Loucy (cell line): ENCODE measurements around the gene TMEM256.
A peak's percentile ranks its signal among the peaks of the same experiment; 100 is the strongest.

Experiments
- H2AFZ ChIP-seq: fragments of 200-600 bp; sonication (generic); 2 replicates; pipeline ENCODE4 v1.6.0; 2016; ENCODE audit warnings: antibody characterized with exemption, mild to moderate bottlenecking, low read length, moderate library complexity
- H3F3A ChIP-seq: fragments of 200-600 bp; 2 replicates; pipeline ENCODE4 v1.6.0; 2016; ENCODE audit warnings: antibody characterized with exemption, low read depth, mild to moderate bottlenecking
- H3K27me3 ChIP-seq: fragments of 200-600 bp; sonication (generic); 2 replicates; pipeline ENCODE4 v1.6.1; 2014; ENCODE audit warnings: low read length, mild to moderate bottlenecking; ENCODE audit not compliant: insufficient read depth, poor library complexity, severe bottlenecking
- H3K36me3 ChIP-seq: fragments of 200-600 bp; sonication (generic); 2 replicates; pipeline ENCODE4 v1.6.1; 2016; ENCODE audit warnings: low read length; ENCODE audit not compliant: insufficient read depth
- H3K4me1 ChIP-seq: fragments of 200-600 bp; sonication (generic); 2 replicates; pipeline ENCODE4 v1.5.1; 2014; ENCODE audit warnings: low read length, mild to moderate bottlenecking; ENCODE audit not compliant: insufficient read depth, poor library complexity, severe bottlenecking
- H3K4me2 ChIP-seq: fragments of 200-600 bp; sonication (generic); 2 replicates; pipeline ENCODE4 v1.6.0; 2014; ENCODE audit warnings: antibody characterized with exemption, low read length, low read depth, mild to moderate bottlenecking; ENCODE audit not compliant: poor library complexity, severe bottlenecking
- H3K4me3 ChIP-seq: fragments of 200-600 bp; sonication (generic); 2 replicates; pipeline ENCODE4 v1.5.1; 2014; ENCODE audit warnings: low read length, mild to moderate bottlenecking, mixed read lengths; ENCODE audit not compliant: poor library complexity, severe bottlenecking
- H3K79me2 ChIP-seq: fragments of 200-600 bp; sonication (generic); 2 replicates; pipeline ENCODE4 v1.6.1; 2014; ENCODE audit warnings: low read length; ENCODE audit not compliant: insufficient read depth
- H3K9ac ChIP-seq: fragments of 200-600 bp; sonication (generic); 2 replicates; pipeline ENCODE4 v1.6.0; 2014; ENCODE audit warnings: mild to moderate bottlenecking, low read depth, low read length, moderate library complexity; ENCODE audit not compliant: poor library complexity, severe bottlenecking
- H3K9me2 ChIP-seq: fragments of 200-600 bp; sonication (generic); replicated peaks from 2 replicates; pipeline ENCODE4 v1.6.1; 2016; ENCODE audit warnings: low read depth, low read length, mixed read lengths
- H3K9me3 ChIP-seq: fragments of 200-600 bp; sonication (generic); 2 replicates; pipeline ENCODE4 v1.6.1; 2014; ENCODE audit warnings: mild to moderate bottlenecking, antibody characterized with exemption, low read length, low read depth; ENCODE audit not compliant: insufficient read depth
- H4K20me1 ChIP-seq: fragments of 200-600 bp; sonication (generic); 2 replicates; pipeline ENCODE4 v1.6.0; 2014; ENCODE audit warnings: antibody characterized with exemption, low read length, mild to moderate bottlenecking; ENCODE audit not compliant: insufficient read depth, poor library complexity, severe bottlenecking
- EZH2phosphoT487 ChIP-seq: fragments of 200-600 bp; IDR thresholded peaks from 2 replicates; pipeline ENCODE4 v1.6.1; 2018; ENCODE audit warnings: antibody characterized with exemption, mild to moderate bottlenecking, moderate library complexity, borderline replicate concordance
- TF ChIP-seq, protein P1 (sequence below): fragments of 200-600 bp; sonication (generic); conservative IDR thresholded peaks from 2 replicates; pipeline ENCODE4 v1.5.1; 2014; ENCODE audit warnings: mild to moderate bottlenecking, antibody characterized with exemption, low read length

Gene TMEM256

DNA sequence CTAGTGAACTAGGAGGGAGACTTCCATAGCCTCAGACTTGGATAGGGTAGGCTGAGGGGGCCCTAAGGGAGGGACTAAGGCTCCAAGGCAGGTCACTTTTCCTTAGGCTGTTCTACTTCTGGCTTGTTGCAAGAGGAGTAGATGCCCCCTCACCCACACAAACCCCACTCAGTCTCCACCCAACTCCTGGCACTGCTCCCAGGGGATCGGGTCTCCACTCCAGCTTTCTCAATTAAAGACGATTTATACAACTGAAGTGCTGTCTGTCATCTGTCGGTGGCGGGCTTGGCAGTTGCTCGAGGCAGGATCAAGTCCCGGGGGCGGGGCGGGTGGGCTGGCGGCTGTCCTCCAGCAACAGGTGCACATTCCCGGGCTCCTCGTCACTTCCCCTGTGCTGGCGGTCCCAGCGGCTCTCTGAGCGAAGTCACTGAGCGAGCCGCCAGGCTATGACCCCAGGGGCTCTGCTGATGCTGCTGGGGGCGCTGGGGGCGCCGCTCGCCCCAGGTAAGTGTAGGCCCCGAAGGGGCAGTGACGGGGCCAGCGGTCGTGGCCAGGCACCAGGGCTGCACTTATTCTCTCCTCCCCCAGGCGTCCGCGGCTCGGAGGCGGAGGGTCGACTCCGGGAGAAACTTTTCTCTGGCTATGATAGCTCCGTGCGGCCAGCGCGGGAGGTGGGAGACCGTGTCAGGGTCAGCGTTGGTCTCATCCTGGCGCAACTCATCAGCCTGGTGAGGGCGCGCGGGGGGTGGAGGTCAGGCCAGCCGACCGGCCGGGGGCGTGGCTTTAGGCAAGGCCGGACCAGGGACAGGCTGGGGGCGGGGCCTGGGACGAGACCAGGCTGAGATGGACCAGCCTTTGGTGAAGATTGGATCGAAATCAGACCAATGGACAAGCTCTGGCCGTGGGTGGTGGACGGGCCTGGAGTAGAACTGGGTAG lies 41.1 kb upstream of the TMEM256 start, which contains the start of gene CHRNB1:
CHRNB1 (plus strand) TSS at position 380 of the 937 bp plus-strand sequence; CDS start at position 447, 67 bp downstream.
- peak within 1 kb of the TSS; percentile 69 for H3K4me2 ChIP-seq
- no peaks in the 10 kb centered on the region for H3K9me3 ChIP-seq
- H3K4me3 ChIP-seq: peak within 1 kb of the TSS; percentile 73

DNA sequence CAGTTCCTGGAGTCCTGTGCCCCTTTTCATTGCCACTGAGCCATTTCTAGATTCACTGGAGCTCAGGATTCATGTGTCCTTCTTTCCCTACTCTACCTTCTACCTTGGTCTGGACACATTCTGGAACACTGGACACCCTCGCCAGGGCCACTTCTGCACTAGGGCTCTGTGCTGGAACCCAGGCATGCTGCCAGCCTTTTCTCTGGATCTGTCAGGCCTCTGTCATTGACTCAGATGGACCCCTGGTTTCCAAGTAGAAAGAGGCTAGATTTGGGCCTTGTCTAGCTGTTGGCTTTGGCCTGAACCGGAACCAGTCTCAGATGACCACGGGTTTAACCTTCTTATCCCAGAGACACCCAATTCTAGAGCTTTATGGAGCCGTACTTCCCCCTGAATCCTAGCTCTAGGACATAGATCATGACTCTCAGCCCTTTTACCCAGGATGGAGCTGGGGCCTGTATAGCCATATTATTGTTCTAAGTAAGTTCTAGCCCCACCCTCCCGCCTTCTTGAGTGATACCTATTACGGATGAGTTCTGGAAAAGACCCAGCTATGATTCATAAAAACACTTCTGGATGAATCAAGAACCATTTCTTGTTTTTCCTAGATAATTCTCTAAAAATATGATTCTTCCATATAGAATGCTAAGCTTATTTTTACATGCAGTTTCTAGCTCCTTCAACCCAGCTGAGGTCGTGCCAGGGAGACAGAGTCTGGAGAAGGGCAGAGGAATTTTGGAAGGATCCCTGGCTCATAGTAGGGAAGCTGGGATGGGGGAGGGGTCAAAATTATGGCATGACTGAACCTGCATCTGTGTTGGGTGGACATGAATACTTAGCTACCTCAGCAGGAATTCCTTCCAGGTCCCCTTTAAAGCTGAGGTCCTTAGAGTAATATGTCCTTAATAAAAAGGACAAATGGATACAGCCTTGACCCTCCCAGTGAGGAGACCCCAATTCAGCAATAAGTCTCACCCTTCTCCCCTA lies 39.9 kb upstream of the TMEM256 start:
- Histone ChIP-seq H3K9ac (peak overlapping the region; percentile 60), H2AFZ (no peak overlapping the region), H3F3A (no peaks in the 10 kb centered on the region), H4K20me1 (no peaks in the 10 kb centered on the region), H3K36me3 (no peaks in the 10 kb centered on the region), H3K4me1 (peaks cover 17% of the 10 kb centered on the region), H3K4me3 (no peak overlapping the region), H3K9me2 (no peaks in the 10 kb centered on the region), H3K27me3 (no peaks in the 10 kb centered on the region), H3K4me2 (peak overlapping the region; percentile 69), H3K9me3 (no peaks in the 10 kb centered on the region), H3K79me2 (peaks cover 12% of the 10 kb centered on the region; the same call in 1 of the 2 replicates)
- TF ChIP-seq, protein P1, sequence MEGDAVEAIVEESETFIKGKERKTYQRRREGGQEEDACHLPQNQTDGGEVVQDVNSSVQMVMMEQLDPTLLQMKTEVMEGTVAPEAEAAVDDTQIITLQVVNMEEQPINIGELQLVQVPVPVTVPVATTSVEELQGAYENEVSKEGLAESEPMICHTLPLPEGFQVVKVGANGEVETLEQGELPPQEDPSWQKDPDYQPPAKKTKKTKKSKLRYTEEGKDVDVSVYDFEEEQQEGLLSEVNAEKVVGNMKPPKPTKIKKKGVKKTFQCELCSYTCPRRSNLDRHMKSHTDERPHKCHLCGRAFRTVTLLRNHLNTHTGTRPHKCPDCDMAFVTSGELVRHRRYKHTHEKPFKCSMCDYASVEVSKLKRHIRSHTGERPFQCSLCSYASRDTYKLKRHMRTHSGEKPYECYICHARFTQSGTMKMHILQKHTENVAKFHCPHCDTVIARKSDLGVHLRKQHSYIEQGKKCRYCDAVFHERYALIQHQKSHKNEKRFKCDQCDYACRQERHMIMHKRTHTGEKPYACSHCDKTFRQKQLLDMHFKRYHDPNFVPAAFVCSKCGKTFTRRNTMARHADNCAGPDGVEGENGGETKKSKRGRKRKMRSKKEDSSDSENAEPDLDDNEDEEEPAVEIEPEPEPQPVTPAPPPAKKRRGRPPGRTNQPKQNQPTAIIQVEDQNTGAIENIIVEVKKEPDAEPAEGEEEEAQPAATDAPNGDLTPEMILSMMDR: no peak
- TF ChIP-seq EZH2phosphoT487: no peak

More for the DNA sequence above, 41.1 kb upstream of the TMEM256 start, which contains the start of gene CHRNB1:
- Histone ChIP-seq H3K4me1 (peaks cover 12% of the 10 kb centered on the region), H3F3A (no peaks in the 10 kb centered on the region), H4K20me1 (no peaks in the 10 kb centered on the region), H3K27me3 (no peaks in the 10 kb centered on the region), H3K79me2 (peaks cover under 1% of the 10 kb centered on the region; the same call in 1 of the 2 replicates), H3K36me3 (no peaks in the 10 kb centered on the region), H2AFZ (peak within 1 kb of the TSS; percentile 86), H3K9me2 (no peaks in the 10 kb centered on the region), H3K9ac (peak within 1 kb of the TSS; percentile 60)
- TF ChIP-seq, protein P1: no peak
- no peak for TF ChIP-seq EZH2phosphoT487

DNA sequence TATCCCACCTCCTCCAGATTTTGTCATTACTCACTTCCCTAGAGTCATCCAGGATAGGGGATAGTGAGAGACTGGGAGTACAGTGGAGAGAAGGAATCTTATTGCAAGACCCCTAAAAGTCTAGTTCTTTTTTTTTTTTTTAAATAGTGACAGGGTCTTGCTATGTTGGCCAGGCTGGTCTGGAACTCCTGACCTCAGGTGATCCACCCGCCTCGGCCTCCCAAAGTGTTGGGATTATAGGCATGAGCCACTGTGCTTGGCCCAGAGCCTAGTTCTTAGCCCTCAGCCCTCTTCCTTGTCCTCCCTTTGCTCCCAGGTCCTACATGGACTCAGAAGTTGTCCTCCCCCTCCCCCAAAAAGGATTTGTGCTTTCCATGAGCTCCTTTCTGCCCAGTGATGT lies 38.2 kb upstream of the TMEM256 start:
- Histone ChIP-seq H3K79me2 (peaks cover 28% of the 10 kb centered on the region; the same call in 1 of the 2 replicates), H3K4me1 (peaks cover 30% of the 10 kb centered on the region), H3K9me2 (no peaks in the 10 kb centered on the region), H4K20me1 (peaks cover 9% of the 10 kb centered on the region), H3K9ac (no peak overlapping the region), H3K4me2 (no peak overlapping the region), H3F3A (no peaks in the 10 kb centered on the region; the same call in 1 of the 2 replicates), H3K27me3 (no peaks in the 10 kb centered on the region), H3K9me3 (no peaks in the 10 kb centered on the region), H3K4me3 (no peak overlapping the region), H2AFZ (no peak overlapping the region), H3K36me3 (no peaks in the 10 kb centered on the region)
- TF ChIP-seq, protein P1: no peak
